Prostate gland (tissue), 2 donors: ENCODE results near the gene GABPB2.

Source experiments
- CTCF ChIP-seq, 4 experiments: fragments of 200-600 bp in 2 of 4; fragments of 450-650 bp in 2 of 4; sonication (generic) in 2 of 4; IDR thresholded peaks; 1 replicate in 3 of 4; 2 replicates in 1 of 4; pipeline ENCODE4 v1.5.1; 2016 to 2019; ENCODE audit warnings: antibody characterized with exemption in 4 of 4, mild to moderate bottlenecking in 2 of 4, moderate library complexity in 2 of 4
- POLR2A ChIP-seq: fragments of 450-650 bp; IDR thresholded peaks from one replicate; pipeline ENCODE4 v1.6.1; 2016; ENCODE audit warnings: antibody characterized with exemption, mild to moderate bottlenecking

GRCh38 chr1:151054971-151055547, 15.5 kb upstream of the GABPB2 start:
- TF ChIP-seq POLR2A (no peak), CTCF (IDR thresholded peaks at IDR 0.05) (no peak)
